GM12801 (cell line): ENCODE data around the gene TBX15.

Experiments used
- TF ChIP-seq, protein P1 (sequence below): IDR thresholded peaks from one replicate; pipeline ENCODE4 v1.5.1; 2011; ENCODE audit warnings: control low read depth; ENCODE audit not compliant: insufficient read length; ENCODE audit errors: extremely low read depth

TBX15 gene

DNA sequence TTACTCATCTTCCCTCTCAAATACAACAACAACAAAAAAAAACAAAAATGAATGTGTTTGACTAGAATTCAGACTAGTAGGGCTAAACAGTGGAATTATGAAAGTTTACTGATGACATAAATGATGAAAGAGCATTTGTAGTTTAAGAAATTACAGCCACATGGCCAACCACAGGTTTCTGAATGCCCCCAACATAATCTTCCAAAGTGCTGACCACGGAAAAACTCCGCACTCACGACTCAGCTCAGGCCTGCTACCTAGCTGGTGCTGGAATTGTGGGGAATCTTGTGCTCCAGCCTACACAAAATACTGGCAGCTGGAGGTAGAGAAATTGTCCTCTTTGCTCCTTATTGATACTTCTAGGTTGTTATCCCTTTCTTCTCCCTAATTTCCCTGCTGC, 23.6 kb upstream of the TBX15 start:
- TF ChIP-seq, protein P1, sequence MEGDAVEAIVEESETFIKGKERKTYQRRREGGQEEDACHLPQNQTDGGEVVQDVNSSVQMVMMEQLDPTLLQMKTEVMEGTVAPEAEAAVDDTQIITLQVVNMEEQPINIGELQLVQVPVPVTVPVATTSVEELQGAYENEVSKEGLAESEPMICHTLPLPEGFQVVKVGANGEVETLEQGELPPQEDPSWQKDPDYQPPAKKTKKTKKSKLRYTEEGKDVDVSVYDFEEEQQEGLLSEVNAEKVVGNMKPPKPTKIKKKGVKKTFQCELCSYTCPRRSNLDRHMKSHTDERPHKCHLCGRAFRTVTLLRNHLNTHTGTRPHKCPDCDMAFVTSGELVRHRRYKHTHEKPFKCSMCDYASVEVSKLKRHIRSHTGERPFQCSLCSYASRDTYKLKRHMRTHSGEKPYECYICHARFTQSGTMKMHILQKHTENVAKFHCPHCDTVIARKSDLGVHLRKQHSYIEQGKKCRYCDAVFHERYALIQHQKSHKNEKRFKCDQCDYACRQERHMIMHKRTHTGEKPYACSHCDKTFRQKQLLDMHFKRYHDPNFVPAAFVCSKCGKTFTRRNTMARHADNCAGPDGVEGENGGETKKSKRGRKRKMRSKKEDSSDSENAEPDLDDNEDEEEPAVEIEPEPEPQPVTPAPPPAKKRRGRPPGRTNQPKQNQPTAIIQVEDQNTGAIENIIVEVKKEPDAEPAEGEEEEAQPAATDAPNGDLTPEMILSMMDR: no peak

DNA sequence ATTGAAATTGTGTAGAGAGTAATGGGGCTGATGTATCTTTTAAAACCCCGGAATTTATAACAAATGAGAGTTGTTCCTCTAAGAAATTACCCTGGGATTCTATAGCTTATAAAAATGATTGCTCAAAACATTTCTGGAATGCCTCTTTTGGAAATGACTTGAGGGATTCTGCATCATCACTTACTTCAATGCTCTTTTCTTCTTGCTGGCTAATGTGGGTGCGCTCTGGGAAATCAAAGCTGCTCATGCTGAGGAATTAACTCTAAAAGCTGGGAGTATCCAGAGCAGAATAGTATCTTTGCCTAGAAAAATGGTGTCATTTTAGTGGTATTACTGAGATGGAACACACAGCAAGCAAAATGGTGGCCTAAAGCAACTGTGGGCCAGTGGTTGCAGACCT, 23.0 kb upstream of the TBX15 start:
- TF ChIP-seq, protein P1: no peak

DNA sequence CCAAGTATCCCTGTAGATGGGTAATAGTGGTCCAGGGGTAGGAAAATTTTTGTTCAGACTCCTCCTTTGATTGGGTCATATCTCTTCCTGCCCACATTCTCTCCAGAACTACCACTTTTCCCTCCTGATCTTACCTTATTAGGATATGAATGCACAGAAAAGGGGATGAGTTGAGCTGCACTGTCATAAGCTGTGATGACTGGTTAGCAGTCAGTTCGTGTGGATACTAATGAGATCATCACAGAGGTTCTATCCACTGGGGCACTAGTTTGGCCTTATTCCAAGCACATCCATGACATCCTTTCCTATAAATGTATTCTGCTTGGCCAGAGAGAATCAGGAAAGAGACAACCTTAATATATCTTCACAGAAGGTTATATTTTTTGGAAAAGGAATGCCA, 22.1 kb upstream of the TBX15 start:
- TF ChIP-seq, protein P1: no peak

DNA sequence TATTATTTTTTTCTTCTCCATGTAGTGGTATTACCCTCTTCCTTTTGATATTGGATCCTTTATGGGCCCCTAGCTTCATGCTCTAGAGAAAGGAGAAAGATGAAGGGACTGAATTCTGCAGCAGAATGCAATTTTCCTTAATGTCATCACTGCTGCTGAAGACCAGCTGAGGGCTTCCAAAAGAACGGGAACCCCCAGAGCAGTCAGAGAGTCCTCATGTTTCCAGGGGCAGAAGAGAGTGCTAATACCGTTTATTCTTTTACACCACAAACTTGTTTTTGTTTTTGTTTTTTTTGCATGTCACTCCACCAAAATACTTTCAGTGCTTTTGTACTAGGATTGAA, 21.1 kb upstream of the TBX15 start:
- TF ChIP-seq, protein P1: no peak

DNA sequence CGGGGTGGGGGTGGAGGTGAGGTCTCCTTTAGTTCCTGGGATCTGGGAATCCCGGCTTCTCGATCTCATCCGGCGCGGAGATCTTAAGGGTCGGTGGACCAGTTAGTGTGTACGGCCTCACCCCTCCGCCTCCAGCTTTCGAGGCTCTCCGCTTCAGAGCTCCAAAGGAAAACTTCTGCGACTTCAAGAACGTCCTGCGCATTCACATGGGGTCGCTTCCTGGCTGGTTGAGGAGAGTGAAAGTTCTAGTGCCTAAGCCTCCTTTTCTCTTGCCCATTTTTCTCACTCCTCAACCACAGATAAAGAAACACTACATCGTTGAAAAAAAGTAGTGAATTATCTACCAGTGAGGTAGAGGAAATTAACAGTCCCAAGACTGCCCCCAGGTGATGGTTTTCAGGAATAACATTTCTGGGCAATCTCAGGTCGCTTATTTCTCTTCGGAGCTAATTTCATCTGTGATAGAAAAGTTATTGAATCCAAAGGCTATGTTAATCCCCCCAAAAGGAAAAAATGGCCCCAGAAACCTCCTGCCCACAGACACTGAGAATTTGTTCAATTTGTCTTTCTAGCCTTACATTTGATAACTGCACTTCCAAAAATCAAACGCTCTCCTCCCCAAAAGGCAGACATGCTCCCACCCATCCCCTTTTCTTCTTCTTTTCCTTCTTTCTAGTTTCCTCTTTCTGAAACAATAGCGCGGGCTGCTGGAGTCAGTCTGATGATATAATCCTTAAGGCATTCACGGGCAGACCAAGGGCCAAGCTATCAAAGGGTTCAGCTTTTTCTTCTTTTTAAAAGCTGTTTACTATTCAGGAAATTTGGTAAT, 20.6 kb upstream of the TBX15 start:
- TF ChIP-seq, protein P1: no peak

DNA sequence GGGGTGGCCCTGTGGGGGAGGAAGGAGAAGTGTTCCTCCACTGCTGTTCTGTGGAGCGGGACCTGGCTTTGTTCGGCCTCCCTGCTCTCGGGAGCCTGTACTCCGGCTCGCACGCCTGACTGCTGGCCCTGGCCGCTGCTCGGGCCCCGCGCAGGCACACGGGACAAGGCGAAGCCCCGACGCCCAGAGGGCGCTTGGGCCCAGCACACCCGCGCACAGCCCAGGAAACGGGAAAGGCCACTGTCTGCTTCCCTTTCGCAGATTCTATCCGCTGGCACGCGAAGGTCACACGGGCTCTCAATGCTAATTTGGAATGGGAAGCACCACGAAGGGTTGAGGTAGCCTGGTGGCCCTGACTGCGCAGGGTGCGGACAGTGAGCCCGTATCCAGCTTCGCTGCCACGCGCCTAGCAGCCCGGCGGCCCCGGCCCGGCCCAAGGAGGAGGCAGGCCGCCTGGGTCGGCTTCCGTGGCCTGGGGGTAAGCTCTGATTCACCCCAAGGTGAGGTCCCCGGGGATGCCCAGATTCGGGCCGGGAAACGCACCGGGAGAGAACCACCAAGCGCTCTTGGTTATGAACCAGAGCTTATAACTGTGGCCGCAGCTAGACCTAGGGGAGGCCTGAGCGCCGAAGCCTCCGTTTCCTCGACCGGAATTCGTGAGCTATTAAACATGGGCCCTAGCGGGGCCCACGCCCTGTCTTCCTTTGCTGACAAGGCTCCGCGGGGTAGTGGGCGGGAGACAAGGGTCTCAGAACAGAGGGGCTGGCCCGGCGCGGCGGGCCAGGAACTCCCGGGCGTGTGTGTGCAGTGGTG, 19.7 kb upstream of the TBX15 start:
- TF ChIP-seq, protein P1: no peak

DNA sequence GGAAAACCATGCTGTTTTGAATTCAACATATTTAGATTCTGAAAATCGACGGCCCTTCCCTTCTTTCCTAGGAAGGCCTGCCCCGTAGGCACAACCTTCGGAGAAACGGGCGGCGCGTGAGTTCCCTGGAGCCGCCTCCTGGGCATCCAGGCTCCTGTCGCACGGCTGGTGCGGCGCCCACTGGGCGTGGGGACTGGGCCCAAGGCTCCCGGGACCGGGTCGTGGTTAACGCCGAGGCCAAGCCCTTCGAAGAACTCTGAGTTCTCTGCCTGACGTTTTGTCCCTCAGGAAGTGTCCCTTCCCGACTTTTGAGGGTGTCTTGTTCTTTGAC, 19.2 kb upstream of the TBX15 start:
- TF ChIP-seq, protein P1: no peak
